GM12878 (cell line): Measurements from ENCODE around the gene C3orf70. TPM values are rescaled to one million over a fixed set of nuclear protein-coding genes. Genes with fewer than 3 reads are reported as not detected.

Source experiments
- ATAC-seq: fragments of 200-7000 bp; cut with Tn5 transposase; 3 replicates; pipeline ENCODE4 v1.9.1; 2020; ENCODE audit warnings: mild to moderate bottlenecking, moderate library complexity
- BruUV-seq: library from RNA; stranded (reverse); fragments of 400-500 nt; replicated peaks from 2 replicates; lab custom pipeline; 2021; lab: Mats Ljungman, UMichigan
- CTCF ChIA-PET: fragments of 300-600 bp; sonication (Branson Sonifier 250); formaldehyde crosslinking; extraction: SDS; loops from one replicate; lab custom pipeline; 2021; ENCODE audit warnings: inconsistent platforms; lab: Yijun Ruan, JAX
- POLR2A ChIA-PET: fragments of 350-600 bp; formaldehyde crosslinking; extraction: SDS; loops from one replicate; lab custom pipeline; 2021; ENCODE audit warnings: inconsistent platforms; lab: Charles Lee
- RAD21 ChIA-PET: fragments of 300-600 bp; sonication (Branson Sonifier 250); formaldehyde crosslinking; loops from one replicate; lab custom pipeline; 2023; ENCODE audit warnings: antibody characterized with exemption; ENCODE audit not compliant: unreplicated experiment; lab: Charles Lee
- SMC1A ChIA-PET: fragments of 300-600 bp; sonication (Branson Sonifier 250); formaldehyde crosslinking; loops from one replicate; lab custom pipeline; 2023; ENCODE audit not compliant: unreplicated experiment, uncharacterized antibody; lab: Charles Lee
- DNase-seq: peaks from one replicate; pipeline ENCODE4 v3.0.0-alpha.2; 2011; ENCODE audit warnings: low read depth, low spot score
- FAIRE-seq: peaks from 3 replicates; lab custom pipeline; 2011; peaks lifted over from hg19 to GRCh38; lab: Jason Lieb, UNC
- H2AFZ ChIP-seq: 2 replicates; pipeline ENCODE4 v1.6.0; 2011; ENCODE audit warnings: low read depth, low read length, control low read depth; ENCODE audit not compliant: control insufficient read depth
- H3K27ac ChIP-seq: 2 replicates; pipeline ENCODE4 v1.5.1; 2011; ENCODE audit warnings: control low read depth; ENCODE audit not compliant: control insufficient read depth, insufficient read depth
- H3K27me3 ChIP-seq, 2 experiments: replicated peaks in 1 of 2; 2 replicates each; pipeline versions ENCODE4 v1.6.0 to v1.6.1; 2011; ENCODE audit warnings: low read length in 1 of 2; ENCODE audit not compliant: control insufficient read depth in 2 of 2, insufficient read depth in 2 of 2
- H3K36me3 ChIP-seq, 2 experiments: 2 replicates each; pipeline ENCODE4 v1.5.1; 2011; ENCODE audit warnings: low read length in 1 of 2; ENCODE audit not compliant: control insufficient read depth in 2 of 2, insufficient read depth in 2 of 2
- H3K4me1 ChIP-seq: 2 replicates; pipeline ENCODE4 v1.6.1; 2011; ENCODE audit warnings: mild to moderate bottlenecking, low read length, moderate library complexity, mixed read lengths; ENCODE audit not compliant: control insufficient read depth, insufficient read depth
- H3K4me2 ChIP-seq: 2 replicates; pipeline ENCODE4 v1.6.0; 2011; ENCODE audit warnings: control low read depth; ENCODE audit not compliant: control insufficient read depth, insufficient read depth
- H3K4me3 ChIP-seq: fragments of 200-600 bp; sonication (generic); 2 replicates; pipeline ENCODE4 v1.5.1; 2016
- H3K79me2 ChIP-seq: 2 replicates; pipeline ENCODE4 v1.6.0; 2011; ENCODE audit warnings: low read length; ENCODE audit not compliant: control insufficient read depth, insufficient read depth
- H3K9ac ChIP-seq: 2 replicates; pipeline ENCODE4 v1.8.0; 2011; ENCODE audit warnings: low read length, control low read depth, mixed read lengths; ENCODE audit not compliant: control insufficient read depth, insufficient read depth
- H3K9me3 ChIP-seq: replicated peaks from 3 replicates; pipeline ENCODE4 v1.5.1; 2011; ENCODE audit warnings: mild to moderate bottlenecking, low read length; ENCODE audit not compliant: control insufficient read depth, insufficient read depth
- H4K20me1 ChIP-seq: 2 replicates; pipeline ENCODE4 v1.6.0; 2011; ENCODE audit not compliant: control insufficient read depth, insufficient read depth
- CEBPB ChIP-seq, 2 experiments: fragments of 150-350 bp in 1 of 2; IDR thresholded peaks; 2 replicates each; pipeline ENCODE4 v1.6.1; 2012 to 2014; ENCODE audit warnings: low read depth in 2 of 2, low read length in 2 of 2, borderline replicate concordance in 1 of 2, inconsistent platforms in 1 of 2
- EGR1 ChIP-seq, 2 experiments: IDR thresholded peaks; 1 replicate in 1 of 2; 2 replicates in 1 of 2; pipeline ENCODE4 v1.6.1; 2011 to 2012; ENCODE audit warnings: low read depth in 2 of 2, low read length in 2 of 2, borderline replicate concordance in 1 of 2, mild to moderate bottlenecking in 1 of 2, moderate library complexity in 1 of 2
- HDAC6 ChIP-seq: fragments of 200-600 bp; sonication (generic); IDR thresholded peaks from one replicate; pipeline ENCODE4 v1.8.0; 2017; ENCODE audit warnings: antibody characterized with exemption; ENCODE audit not compliant: unreplicated experiment
- MTA3 ChIP-seq: IDR thresholded peaks from 2 replicates; pipeline ENCODE4 v1.6.1; 2012; ENCODE audit warnings: low read length, inconsistent platforms, borderline replicate concordance
- PML ChIP-seq: IDR thresholded peaks from 2 replicates; pipeline ENCODE4 v1.6.1; 2012; ENCODE audit warnings: low read length, inconsistent platforms
- POLR2A ChIP-seq: IDR thresholded peaks from 2 replicates; pipeline ENCODE4 v1.6.1; 2011; ENCODE audit warnings: low read depth, mild to moderate bottlenecking, low read length
- POLR2AphosphoS2 ChIP-seq: IDR thresholded peaks from 2 replicates; pipeline ENCODE4 v1.6.1; 2011; ENCODE audit warnings: low read depth, mild to moderate bottlenecking, low read length, improper control_type of control experiment, moderate library complexity
- SMAD5 ChIP-seq: IDR thresholded peaks from 2 replicates; pipeline ENCODE4 v1.6.1; 2016; ENCODE audit warnings: antibody characterized with exemption, low read depth
- SMC3 ChIP-seq: IDR thresholded peaks from 2 replicates; pipeline ENCODE4 v1.6.1; 2011; ENCODE audit warnings: low read length, improper control_type of control experiment, borderline replicate concordance
- WGBS: methylation state at CpG from one replicate; pipeline ENCODE4 v1.1.6; 2016; ENCODE audit warnings: low lambda C conversion rate; ENCODE audit not compliant: insufficient replicate concordance, insufficient coverage; ENCODE audit errors: missing lambda C conversion rate; 5-methylcytosine and 5-hydroxymethylcytosine counted together
- in situ Hi-C: fragments of 300-500 bp; cut with MboI; formaldehyde crosslinking; loops from 9 replicates; pipeline ENCODE4 v1.14.3; 2018; ENCODE audit warnings: mixed read lengths
- intact Hi-C: fragments of 100-400 bp; cut with micrococcal nuclease; formaldehyde crosslinking; loops from one replicate; pipeline ENCODE4 v1.14.2; 2022; ENCODE audit not compliant: unreplicated experiment
- polyA plus RNA-seq, 11 experiments: library from polyadenylated mRNA; depleted of rRNA in 4 of 11; unstranded in 6 of 11; stranded (reverse) in 5 of 11; fragments of >200 nt; fragmentation: Nextera tagmentation in 4 of 11; fragmentation: Illumina TruSeq in 1 of 11; extraction: Ambion mirVana in 4 of 11; extraction: Trizol in 1 of 11; gene quantifications; 1 replicate in 1 of 11; 2 replicates in 10 of 11; pipeline versions ENCODE4 v1.2.1 to v1.2.3, GENCODE V29; 2011 to 2016; ENCODE audit warnings: inconsistent platforms in 2 of 11, missing spikeins in 2 of 11, low read depth in 1 of 11
- total RNA-seq, 4 experiments: library from RNA; depleted of rRNA in 3 of 4; stranded (reverse); fragments of >200 nt in 3 of 4; fragmentation: Illumina TruSeq in 1 of 4; extraction: Trizol in 1 of 4; gene quantifications; 2 replicates each; pipeline versions ENCODE4 v1.2.1 to v1.2.3, GENCODE V29; 2013 to 2021
- TF ChIP-seq, protein P1 (sequence below): fragments of 450-650 bp; IDR thresholded peaks from 2 replicates; pipeline ENCODE4 v1.6.1; 2016; ENCODE audit warnings: mild to moderate bottlenecking, moderate library complexity, borderline replicate concordance
- TF ChIP-seq, protein P2 (sequence below): fragments of 450-650 bp; IDR thresholded peaks from 2 replicates; pipeline ENCODE4 v1.6.1; 2017; ENCODE audit warnings: mild to moderate bottlenecking, moderate library complexity
- TF ChIP-seq, protein P3 (sequence below): IDR thresholded peaks from 2 replicates; pipeline ENCODE4 v1.6.1; 2012; ENCODE audit warnings: low read depth, low read length, improper control_type of control experiment
- TF ChIP-seq, protein P4 (sequence below): fragments of 450-650 bp; conservative IDR thresholded peaks from 2 replicates; pipeline ENCODE4 v1.6.1; 2017; ENCODE audit warnings: mild to moderate bottlenecking, moderate library complexity

Gene C3orf70
- total and polyA plus RNA-seq, 10 of the 15 experiments (the other 5 are each of a cell fraction or from before 2014, with no cell fraction given): 0.03 to 0.04 TPM; not detected in 8

DNA sequence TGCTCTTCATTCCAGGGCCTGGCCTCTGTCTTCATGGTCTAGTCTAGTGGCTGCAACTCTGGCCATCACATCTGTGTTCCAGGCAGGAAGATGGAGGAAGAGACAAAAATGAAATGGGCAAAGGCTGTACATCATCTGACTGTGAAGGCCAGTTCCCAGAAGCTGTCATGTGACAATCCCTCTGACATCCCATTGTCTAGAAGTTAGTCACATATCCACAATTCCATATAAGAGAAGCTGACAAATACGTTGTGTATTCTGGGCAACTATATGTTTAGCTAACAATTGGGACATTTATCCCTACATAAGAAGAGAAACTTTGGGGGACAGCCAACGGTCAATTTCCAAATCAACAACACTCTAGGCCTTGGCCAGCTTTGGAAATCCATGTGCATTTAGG is 34.5 kb upstream of the C3orf70 start:
- Histone ChIP-seq H3K9me3 (no peaks in the 10 kb centered on the region), H4K20me1 (no peaks in the 10 kb centered on the region), H3K4me2 (no peak overlapping the region), H3K27ac (no peak overlapping the region), H3K27me3 (0 out of 4 replicates have a peak, but pooled peaks cover 0 to 1% of the 10 kb centered on the region in 2 experiments), H3K4me3 (no peak overlapping the region), H3K36me3 (no peaks in the 10 kb centered on the region), H3K79me2 (no peaks in the 10 kb centered on the region), H2AFZ (no peak overlapping the region), H3K4me1 (no peaks in the 10 kb centered on the region), H3K9ac (no peak overlapping the region)
- ChIA-PET SMC1A (interaction anchor here (0.9 to 1.5 kb wide), 3 partner anchors 11 to 28 kb away, joined by 3 to 5 read pairs (median 3); no protein-coding TSS in a partner anchor), POLR2A (no interaction called here), RAD21 (no interaction called here), CTCF (interaction anchor here (1.1 to 2.5 kb wide), 2 partner anchors 11 to 29 kb away, joined by 3 to 7 read pairs; no protein-coding TSS in a partner anchor)
- DNase-seq: no peak
- BruUV-seq: no TSS peak
- no peak for ATAC-seq
- intact Hi-C loops (no loop called here), in situ Hi-C loops (no loop called here)
- 41% methylated on average over 2 of the region's 2 CpGs for WGBS
- FAIRE-seq: no peak
- TF ChIP-seq EGR1 (IDR thresholded peaks at IDR 0.05; ENCODE audit: borderline replicate concordance in 1 of 2, low read depth in 2 of 2, low read length in 2 of 2): no peak
- TF ChIP-seq CEBPB (IDR thresholded peaks at IDR 0.05; ENCODE audit: borderline replicate concordance in 1 of 2, low read depth in 2 of 2, low read length in 2 of 2): no peak
- TF ChIP-seq HDAC6: no peak
- no peak for TF ChIP-seq SMAD5
- TF ChIP-seq, protein P1, sequence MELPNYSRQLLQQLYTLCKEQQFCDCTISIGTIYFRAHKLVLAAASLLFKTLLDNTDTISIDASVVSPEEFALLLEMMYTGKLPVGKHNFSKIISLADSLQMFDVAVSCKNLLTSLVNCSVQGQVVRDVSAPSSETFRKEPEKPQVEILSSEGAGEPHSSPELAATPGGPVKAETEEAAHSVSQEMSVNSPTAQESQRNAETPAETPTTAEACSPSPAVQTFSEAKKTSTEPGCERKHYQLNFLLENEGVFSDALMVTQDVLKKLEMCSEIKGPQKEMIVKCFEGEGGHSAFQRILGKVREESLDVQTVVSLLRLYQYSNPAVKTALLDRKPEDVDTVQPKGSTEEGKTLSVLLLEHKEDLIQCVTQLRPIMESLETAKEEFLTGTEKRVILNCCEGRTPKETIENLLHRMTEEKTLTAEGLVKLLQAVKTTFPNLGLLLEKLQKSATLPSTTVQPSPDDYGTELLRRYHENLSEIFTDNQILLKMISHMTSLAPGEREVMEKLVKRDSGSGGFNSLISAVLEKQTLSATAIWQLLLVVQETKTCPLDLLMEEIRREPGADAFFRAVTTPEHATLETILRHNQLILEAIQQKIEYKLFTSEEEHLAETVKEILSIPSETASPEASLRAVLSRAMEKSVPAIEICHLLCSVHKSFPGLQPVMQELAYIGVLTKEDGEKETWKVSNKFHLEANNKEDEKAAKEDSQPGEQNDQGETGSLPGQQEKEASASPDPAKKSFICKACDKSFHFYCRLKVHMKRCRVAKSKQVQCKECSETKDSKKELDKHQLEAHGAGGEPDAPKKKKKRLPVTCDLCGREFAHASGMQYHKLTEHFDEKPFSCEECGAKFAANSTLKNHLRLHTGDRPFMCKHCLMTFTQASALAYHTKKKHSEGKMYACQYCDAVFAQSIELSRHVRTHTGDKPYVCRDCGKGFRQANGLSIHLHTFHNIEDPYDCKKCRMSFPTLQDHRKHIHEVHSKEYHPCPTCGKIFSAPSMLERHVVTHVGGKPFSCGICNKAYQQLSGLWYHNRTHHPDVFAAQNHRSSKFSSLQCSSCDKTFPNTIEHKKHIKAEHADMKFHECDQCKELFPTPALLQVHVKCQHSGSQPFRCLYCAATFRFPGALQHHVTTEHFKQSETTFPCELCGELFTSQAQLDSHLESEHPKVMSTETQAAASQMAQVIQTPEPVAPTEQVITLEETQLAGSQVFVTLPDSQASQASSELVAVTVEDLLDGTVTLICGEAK: no peak
- TF ChIP-seq MTA3: no peak
- TF ChIP-seq, protein P2, sequence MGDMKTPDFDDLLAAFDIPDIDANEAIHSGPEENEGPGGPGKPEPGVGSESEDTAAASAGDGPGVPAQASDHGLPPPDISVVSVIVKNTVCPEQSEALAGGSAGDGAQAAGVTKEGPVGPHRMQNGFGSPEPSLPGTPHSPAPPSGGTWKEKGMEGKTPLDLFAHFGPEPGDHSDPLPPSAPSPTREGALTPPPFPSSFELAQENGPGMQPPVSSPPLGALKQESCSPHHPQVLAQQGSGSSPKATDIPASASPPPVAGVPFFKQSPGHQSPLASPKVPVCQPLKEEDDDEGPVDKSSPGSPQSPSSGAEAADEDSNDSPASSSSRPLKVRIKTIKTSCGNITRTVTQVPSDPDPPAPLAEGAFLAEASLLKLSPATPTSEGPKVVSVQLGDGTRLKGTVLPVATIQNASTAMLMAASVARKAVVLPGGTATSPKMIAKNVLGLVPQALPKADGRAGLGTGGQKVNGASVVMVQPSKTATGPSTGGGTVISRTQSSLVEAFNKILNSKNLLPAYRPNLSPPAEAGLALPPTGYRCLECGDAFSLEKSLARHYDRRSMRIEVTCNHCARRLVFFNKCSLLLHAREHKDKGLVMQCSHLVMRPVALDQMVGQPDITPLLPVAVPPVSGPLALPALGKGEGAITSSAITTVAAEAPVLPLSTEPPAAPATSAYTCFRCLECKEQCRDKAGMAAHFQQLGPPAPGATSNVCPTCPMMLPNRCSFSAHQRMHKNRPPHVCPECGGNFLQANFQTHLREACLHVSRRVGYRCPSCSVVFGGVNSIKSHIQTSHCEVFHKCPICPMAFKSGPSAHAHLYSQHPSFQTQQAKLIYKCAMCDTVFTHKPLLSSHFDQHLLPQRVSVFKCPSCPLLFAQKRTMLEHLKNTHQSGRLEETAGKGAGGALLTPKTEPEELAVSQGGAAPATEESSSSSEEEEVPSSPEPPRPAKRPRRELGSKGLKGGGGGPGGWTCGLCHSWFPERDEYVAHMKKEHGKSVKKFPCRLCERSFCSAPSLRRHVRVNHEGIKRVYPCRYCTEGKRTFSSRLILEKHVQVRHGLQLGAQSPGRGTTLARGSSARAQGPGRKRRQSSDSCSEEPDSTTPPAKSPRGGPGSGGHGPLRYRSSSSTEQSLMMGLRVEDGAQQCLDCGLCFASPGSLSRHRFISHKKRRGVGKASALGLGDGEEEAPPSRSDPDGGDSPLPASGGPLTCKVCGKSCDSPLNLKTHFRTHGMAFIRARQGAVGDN: no peak
- no peak for TF ChIP-seq PML
- no peak for TF ChIP-seq SMC3
- TF ChIP-seq, protein P3, sequence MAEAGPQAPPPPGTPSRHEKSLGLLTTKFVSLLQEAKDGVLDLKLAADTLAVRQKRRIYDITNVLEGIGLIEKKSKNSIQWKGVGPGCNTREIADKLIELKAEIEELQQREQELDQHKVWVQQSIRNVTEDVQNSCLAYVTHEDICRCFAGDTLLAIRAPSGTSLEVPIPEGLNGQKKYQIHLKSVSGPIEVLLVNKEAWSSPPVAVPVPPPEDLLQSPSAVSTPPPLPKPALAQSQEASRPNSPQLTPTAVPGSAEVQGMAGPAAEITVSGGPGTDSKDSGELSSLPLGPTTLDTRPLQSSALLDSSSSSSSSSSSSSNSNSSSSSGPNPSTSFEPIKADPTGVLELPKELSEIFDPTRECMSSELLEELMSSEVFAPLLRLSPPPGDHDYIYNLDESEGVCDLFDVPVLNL: no peak
- TF ChIP-seq, protein P4, sequence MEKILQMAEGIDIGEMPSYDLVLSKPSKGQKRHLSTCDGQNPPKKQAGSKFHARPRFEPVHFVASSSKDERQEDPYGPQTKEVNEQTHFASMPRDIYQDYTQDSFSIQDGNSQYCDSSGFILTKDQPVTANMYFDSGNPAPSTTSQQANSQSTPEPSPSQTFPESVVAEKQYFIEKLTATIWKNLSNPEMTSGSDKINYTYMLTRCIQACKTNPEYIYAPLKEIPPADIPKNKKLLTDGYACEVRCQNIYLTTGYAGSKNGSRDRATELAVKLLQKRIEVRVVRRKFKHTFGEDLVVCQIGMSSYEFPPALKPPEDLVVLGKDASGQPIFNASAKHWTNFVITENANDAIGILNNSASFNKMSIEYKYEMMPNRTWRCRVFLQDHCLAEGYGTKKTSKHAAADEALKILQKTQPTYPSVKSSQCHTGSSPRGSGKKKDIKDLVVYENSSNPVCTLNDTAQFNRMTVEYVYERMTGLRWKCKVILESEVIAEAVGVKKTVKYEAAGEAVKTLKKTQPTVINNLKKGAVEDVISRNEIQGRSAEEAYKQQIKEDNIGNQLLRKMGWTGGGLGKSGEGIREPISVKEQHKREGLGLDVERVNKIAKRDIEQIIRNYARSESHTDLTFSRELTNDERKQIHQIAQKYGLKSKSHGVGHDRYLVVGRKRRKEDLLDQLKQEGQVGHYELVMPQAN: no peak
- no peak for TF ChIP-seq POLR2A
- no peak for TF ChIP-seq POLR2AphosphoS2
